Suppressor macrophage treated with lipopolysaccharide for 1 hour (primary cell): Measurements from ENCODE around the gene WDR62.

Source experiments
- DNase-seq, 3 donors: peaks; one replicate each; pipeline ENCODE4 v3.0.0-alpha.2; 2020 to 2022

Gene WDR62

DNA sequence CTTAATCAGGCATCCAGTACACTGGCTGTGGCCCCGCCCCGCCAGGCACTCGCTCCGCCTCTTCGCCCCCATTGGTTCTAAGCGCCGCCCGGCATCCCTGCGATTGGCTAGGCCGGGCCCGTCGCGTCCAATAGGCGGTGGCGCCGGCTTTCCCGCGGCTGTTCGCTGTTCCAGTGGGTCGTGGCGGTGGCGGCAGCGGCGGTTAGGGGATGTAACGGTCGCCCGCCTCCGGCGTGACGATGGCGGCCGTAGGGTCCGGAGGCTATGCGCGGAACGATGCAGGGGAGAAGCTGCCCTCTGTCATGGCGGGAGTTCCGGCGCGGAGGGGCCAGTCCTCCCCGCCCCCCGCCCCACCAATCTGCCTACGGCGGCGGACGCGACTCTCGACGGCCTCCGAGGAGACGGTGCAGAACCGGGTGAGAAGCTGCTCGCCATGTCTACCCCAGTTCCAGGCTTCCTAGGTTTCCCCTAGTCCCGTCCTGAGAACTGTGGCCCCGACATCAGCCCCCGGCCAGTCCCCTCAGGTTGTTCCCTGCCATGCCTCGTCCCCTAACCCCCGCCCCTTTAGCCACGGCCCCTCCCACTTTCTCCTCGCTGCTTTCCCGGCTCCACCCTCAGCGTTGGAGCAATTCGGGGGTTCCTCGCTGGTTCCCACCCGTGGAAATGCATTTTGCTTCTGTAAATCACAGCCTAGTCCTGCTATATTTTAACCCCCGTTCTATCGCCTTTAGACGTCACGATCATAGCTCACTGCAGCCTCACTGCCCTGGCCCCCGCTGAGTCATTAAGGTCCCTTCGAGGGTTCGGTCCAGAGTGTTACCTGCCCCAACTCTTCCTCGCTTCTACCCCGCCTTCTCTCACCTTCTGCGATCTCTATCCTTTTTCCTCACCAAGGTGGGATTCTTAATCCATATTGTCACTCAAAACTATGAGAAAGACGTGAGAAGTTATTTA is at the start of gene WDR62:
Gene WDR62 (plus strand): TSS at position 165 of the 954 bp plus-strand sequence. CDS start 75 bp downstream, at position 240.
- DNase-seq, result peak; percentile 96 to 98 (median 98)

DNA sequence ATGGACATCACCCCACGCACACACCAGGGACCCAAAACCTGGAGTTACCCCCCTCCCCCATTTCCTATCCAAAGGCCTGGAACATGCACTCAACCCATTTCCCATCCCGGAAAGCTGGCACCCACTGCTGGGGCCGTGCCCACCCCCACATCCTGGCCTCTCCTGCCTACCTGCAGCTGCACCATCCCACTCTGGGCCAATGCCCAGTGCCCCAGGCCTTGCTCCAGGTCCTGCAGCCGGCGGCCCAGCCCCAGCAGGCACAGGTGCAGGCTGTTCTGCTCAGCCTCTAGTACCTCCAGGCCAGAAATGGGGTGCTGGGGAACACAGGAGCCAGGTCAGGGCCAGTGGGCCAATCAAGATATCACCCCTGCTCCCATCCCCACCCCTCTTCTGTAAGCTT is 47.7 kb upstream of the WDR62 start:
- no peak for DNase-seq

- DNase-seq, result no peak
Observed at GRCh38 chr19:36008336-36008978, 46.2 kb upstream of the WDR62 start, which contains the start of gene SYNE4. SYNE4 (minus strand) TSS chr19:36008813; CDS start chr19:36008681, 132 bp downstream.

DNA sequence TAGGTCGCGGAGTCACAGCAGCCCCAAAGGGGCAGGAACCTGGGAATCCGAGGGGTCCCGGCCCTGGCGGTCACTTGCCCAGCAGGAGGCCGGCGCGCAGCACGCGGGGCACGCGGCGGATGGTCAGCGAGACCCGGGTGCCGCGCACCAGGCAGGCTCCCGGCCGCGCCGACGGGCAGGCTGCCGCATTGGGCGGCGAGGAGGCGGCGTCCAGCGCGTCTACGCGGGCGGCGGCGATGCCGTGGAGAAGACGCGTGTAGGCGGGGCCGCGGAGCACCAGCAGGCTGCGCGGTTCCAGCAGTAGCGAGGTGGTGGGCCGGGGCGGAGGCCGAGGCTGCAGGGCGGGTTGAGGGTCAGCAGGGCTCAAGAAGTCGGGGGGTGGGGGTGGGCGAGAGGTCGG is 45.5 kb upstream of the WDR62 start:
- peak; percentile 56 to 81 (median 68) for DNase-seq

DNA sequence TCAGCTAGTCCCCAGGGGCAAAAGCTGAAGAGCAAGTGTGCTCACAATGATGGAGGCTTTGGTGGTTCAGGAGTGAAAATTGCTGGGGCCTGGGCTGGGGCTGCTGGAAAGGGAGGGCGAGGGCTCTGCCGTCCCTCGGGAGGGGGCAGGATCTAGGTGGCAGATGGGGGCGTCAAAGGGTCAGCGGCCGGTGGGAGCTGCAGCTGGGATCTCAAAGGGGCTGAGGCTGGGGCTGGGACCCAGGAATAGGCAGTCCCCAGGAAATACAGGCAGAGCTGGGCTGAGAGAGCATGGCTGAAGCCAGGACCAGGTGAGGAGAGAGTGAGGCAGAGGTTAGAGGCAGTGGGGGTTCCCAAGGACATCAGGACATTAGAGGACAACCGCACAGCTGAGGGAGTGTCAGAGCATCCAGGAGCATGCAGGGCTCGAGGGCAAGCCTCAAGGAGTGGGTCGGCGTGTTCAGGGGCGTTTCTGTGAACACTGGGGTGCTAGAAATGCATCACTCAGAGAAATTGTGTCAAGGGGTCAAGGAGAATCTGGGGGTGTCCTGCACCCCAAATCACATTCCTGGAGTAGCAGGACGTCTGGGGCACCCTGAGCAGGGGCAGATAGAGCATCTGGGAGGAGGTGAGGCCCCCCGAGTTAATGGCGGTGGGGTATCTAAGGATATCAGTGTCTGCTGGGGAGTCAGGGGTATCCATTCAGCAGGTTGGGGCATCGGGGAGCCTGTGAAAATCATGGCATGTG is 44.9 kb upstream of the WDR62 start:
- DNase-seq, result no peak

- DNase-seq, result no peak
Observed at GRCh38 chr19:36010402-36010801, 44.3 kb upstream of the WDR62 start.

DNA sequence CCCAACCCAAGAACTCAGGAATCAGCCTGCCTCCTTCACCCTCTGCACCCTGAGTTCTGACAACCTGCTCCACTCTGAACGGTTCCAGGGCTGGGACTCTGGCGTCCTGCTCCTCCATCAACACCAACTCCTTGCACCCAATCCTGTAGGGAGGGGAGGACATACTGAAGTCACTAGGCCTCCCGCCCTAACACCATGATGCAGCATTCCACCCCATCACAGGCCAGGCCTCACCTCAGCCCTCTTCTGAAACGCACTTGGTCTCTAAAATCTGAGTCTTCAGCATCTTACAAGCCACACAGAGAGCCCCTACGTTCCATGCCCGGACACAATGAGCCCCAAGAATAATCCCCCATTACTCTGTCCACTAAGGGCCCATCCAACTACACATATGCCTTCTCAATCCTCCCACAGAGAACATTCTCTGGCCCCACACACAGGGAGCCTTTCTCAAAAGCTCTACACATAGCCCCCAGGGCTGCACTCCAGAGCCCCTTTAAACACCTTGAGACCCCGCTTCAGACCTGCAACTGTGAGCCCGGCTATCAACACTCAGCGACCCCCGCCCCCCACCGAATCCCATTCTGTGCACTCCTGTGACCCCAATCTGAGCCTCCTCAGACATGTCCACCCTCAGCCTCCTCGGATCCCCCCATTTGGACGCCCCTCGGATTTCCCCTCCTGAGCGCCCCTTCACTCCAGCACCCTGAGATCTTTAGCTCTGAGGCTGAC is 41.3 kb upstream of the WDR62 start:
- DNase-seq, result no peak

GRCh38 chr19:36014012-36014924 is 40.4 kb upstream of the WDR62 start, which contains the start of gene ALKBH6:
ALKBH6 (minus strand) TSS chr19:36014213; CDS start chr19:36013397, 816 bp downstream.
- DNase-seq, result peak; percentile 100

DNA sequence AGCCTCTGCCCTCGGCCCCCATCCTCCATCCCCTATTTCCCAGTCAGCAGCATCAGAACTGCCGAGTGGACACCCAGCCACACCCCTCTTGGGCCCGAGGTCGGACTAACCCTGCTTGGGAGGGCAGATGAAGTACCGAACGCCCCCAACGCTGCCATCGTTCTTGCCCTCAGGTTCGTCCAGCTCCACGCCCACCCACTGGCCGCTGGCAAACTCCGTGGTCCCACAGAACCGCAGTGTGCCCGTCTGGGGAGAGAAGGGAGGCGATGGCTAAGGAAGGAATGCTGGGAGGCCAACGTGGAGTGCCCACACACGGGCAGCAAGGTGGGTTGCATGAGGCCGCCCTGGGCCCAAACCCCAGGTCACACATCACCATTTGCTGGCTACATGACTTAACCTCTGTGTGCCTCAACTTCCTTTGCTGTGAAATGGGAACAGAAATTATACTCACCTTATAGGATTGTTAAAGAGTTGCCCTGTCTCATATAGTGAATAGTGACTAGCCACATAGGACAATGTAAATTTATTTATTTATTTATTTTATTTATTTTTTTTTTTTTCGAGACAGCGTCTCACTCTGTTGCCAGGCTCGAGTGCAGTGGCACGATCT is 35.5 kb upstream of the WDR62 start:
- DNase-seq, result no peak

DNA sequence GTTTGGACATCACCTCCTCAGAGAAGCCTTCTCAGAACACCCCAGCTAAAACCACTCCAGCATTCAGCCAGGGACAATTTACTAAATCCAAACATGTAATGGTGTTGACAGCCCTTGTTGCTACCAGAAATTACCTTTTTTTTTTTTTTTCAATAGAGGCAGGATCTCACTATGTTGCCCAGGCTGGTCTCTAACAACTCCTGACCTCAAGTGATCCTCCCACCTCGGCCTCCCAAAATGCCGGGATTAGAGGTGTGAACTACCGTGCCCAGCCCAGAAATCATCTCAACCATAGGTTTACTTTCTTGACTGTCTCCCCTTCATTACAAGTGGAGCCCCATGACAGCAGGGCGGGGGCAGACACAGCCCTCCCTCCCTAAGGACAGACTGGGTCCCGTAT is 31.3 kb upstream of the WDR62 start:
- no peak for DNase-seq

DNA sequence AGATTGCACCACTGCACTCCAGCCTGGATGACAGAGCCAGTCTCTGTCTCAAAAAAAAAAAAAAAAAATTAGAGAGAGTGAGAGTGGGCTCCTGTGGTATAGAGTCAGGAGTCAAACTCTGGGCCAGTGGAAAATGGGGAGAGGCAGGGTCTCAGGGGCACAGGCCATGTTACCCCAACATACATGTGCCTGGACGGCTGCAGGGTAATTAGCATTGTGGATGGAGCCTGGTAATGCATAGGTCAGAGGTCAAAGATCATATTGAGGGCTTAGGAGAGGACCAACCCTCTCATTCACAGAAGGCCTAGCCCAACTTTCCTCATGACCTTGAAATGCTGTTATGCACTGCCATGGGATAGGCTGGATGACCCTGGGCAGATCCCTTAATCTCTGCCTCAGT is 29.2 kb upstream of the WDR62 start:
- no peak for DNase-seq

GRCh38 chr19:36026091-36026876 is 28.4 kb upstream of the WDR62 start:
- DNase-seq, result no peak

DNA sequence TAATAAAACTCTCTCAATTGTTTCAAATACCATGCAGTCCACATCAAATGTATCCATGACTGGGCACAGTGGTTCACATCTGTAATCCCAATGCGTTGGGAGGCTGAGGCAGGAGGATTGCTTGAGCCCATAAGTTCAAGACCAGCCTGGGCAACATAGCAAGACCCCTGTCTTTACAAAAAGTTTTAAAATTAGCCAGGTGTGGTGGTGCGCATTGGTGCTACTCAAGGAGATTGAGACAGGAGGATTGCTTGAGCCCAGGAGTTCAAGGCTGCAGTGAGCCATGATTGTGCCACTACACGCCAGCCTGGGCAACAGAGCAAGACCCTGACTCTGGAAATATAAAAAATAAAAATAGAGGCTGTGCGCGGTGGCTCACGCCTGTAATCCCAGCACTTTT is 27.0 kb upstream of the WDR62 start:
- no peak for DNase-seq

- DNase-seq, result no peak
Observed at GRCh38 chr19:36028313-36029041, 26.2 kb upstream of the WDR62 start.

GRCh38 chr19:36030264-36031148 is 24.2 kb upstream of the WDR62 start:
- DNase-seq, result peak; percentile 39 to 55 (median 55)

DNA sequence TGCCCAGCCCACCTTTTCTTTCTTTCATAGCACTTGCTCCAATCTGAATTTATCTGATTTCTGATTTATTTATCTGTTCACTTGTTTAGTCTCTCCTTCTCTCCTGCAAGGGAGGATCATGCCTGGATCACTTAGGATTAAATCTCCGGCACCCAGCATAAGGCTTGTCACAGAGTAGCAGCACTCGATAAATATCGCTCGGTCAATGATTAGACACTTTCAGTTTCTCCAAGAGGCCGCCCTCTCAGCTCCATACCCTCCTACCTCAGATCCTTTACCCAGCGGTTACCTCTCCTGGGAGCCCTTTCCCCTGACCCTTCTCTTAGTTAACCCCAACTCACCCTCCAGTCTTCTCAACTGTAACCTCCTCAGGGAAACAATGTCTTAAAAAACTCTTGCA is 23.4 kb upstream of the WDR62 start:
- no peak for DNase-seq

DNA sequence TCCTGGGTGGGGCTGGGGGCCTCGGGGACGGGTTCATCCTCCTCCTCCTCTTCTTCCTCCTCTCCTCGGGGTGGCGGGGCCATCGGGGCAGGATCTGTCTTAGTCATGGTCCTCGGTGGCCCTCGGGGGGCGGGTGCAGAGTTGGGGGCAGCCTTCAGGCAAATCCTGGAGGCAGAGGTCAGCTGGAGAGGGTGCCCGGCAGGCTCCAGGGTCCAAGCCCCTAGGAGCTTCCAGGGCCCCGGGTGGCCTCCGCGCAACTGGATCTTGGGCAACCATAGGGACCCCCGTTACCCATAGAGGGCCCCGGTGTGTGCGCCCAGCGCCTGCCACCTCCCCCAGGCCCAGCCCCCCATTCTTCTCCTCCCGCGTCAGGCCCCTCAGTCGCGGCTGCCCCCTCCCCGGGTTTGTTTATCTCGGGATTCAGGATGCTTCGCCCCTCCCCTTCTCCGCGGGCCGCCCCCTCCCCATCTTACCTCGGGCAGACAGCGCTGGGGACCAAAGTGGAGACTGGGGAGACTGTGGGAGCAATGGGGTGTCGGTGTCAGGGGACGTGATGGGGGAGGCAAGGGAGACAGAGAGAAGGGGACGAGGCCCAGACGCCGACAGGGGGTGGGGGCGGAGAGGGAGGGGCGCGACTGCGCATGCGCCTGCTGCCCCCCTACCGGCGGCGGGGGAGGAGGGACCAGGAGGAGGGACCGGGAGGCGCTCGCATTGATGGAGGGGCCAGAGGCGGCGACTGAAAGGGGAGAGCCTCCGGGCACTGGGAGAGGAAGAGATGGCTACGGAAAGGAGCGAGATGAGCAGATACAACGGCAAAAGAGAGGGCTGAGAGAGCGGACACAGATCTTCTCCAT is 22.2 kb upstream of the WDR62 start, which contains the start of gene CLIP3:
Gene CLIP3 (minus strand): TSS at position 623 of the 854 bp plus-strand sequence. CDS start 516 bp downstream, at position 107.
- peak in 1 of 3 donors; percentile 35 for DNase-seq
